Caco-2 (cell line): ENCODE results near the gene ANKS3. TPM values are rescaled to one million over a fixed set of nuclear protein-coding genes. Genes with fewer than 3 reads are reported as not detected.

Source experiments
- BruUV-seq: library from RNA; stranded (reverse); fragments of 400-500 nt; replicated peaks from 2 replicates; lab custom pipeline; 2021; lab: Mats Ljungman, UMichigan
- CTCF ChIA-PET: fragments of 300-600 bp; sonication (Branson Sonifier 250); formaldehyde crosslinking; loops from one replicate; lab custom pipeline; 2022; ENCODE audit warnings: antibody characterized with exemption; lab: Charles Lee
- POLR2A ChIA-PET: fragments of 300-600 bp; sonication (Branson Sonifier 250); formaldehyde crosslinking; loops from one replicate; lab custom pipeline; 2022; ENCODE audit warnings: antibody characterized with exemption; lab: Charles Lee
- DNase-seq, 2 experiments: peaks; one replicate each; pipeline versions ENCODE4 v3.0.0 to v3.0.0-alpha.2; 2020 to 2022
- H3K27me3 ChIP-seq: replicated peaks from 2 replicates; pipeline ENCODE4 v1.6.0; 2011; ENCODE audit warnings: low read length; ENCODE audit not compliant: control insufficient read depth, insufficient read depth
- H3K36me3 ChIP-seq: 2 replicates; pipeline ENCODE4 v1.5.1; 2011; ENCODE audit warnings: low read length; ENCODE audit not compliant: control insufficient read depth, insufficient read depth
- H3K4me1 ChIP-seq: fragments of 250-450 bp; sonication (Bioruptor Pico); 2 replicates; pipeline ENCODE4 v1.5.1; 2020; ENCODE audit warnings: mild to moderate bottlenecking
- H3K4me3 ChIP-seq: 2 replicates; pipeline ENCODE4 v1.5.1; 2011; ENCODE audit warnings: low read depth, mild to moderate bottlenecking, control low read depth, low read length
- H3K9me3 ChIP-seq: fragments of 250-450 bp; sonication (Bioruptor Pico); 2 replicates; pipeline ENCODE4 v1.5.1; 2020; ENCODE audit warnings: mild to moderate bottlenecking, moderate library complexity
- H3K27ac Mint-ChIP-seq: one replicate; pipeline ENCODE4 v1.8.0; 2022; ENCODE audit warnings: mixed read lengths; ENCODE audit not compliant: unreplicated experiment
- H3K27me3 Mint-ChIP-seq: one replicate; pipeline ENCODE4 v1.8.0; 2022; ENCODE audit warnings: mixed read lengths; ENCODE audit not compliant: insufficient read depth, unreplicated experiment
- H3K36me3 Mint-ChIP-seq: one replicate; pipeline ENCODE4 v1.8.0; 2022; ENCODE audit warnings: mild to moderate bottlenecking, mixed read lengths; ENCODE audit not compliant: insufficient read depth, unreplicated experiment
- H3K4me1 Mint-ChIP-seq: one replicate; pipeline ENCODE4 v1.8.0; 2022; ENCODE audit warnings: low read depth, mixed read lengths; ENCODE audit not compliant: unreplicated experiment
- H3K4me3 Mint-ChIP-seq: one replicate; pipeline ENCODE4 v1.8.0; 2022; ENCODE audit warnings: mild to moderate bottlenecking, moderate library complexity, mixed read lengths; ENCODE audit not compliant: unreplicated experiment
- H3K9me3 Mint-ChIP-seq: one replicate; pipeline ENCODE4 v1.8.0; 2022; ENCODE audit warnings: mixed read lengths; ENCODE audit not compliant: unreplicated experiment
- intact Hi-C: fragments of 100-400 bp; cut with micrococcal nuclease; formaldehyde crosslinking; loops from one replicate; pipeline ENCODE4 v1.10.0; 2022; ENCODE audit not compliant: unreplicated experiment
- total RNA-seq: library from RNA; stranded (reverse); gene quantifications from 2 replicates; pipeline ENCODE4 v1.2.3, GENCODE V29; 2022
- TF ChIP-seq, protein P1 (sequence below), 2 experiments: fragments of 200-600 bp in 1 of 2; IDR thresholded peaks; 1 replicate in 1 of 2; 2 replicates in 1 of 2; pipeline versions ENCODE4 v1.5.1 to v1.8.0; 2011 to 2022; ENCODE audit warnings: antibody characterized with exemption in 1 of 2, control low read depth in 1 of 2, inconsistent platforms in 1 of 2, low read depth in 1 of 2, low read length in 1 of 2, mild to moderate bottlenecking in 1 of 2, moderate library complexity in 1 of 2; ENCODE audit not compliant: insufficient read depth in 1 of 2, severe bottlenecking in 1 of 2, unreplicated experiment in 1 of 2

The ANKS3 gene
- total RNA-seq, 1 experiment from 2014 or later, result 28.1 TPM

DNA sequence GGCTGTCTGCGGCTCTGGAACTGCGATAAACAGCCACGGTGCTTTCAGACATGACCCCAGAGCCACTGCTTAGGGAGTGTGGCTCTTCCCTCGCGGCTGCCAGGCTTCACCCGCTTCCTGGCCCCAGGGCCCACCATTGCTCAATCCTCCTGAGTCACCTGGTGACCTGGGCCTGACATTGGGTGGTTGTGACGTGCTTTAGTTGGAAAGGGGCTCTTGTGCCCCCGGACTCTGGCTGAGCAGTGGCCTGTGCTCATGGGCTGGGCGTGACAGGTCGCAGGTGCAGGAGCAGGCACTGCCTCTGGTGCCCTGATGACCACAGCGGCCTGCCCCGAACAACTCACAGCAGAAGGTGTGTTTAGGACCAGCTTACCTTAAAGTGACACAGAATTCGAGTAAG lies 49.3 kb downstream of the ANKS3 start:
- Mint-ChIP-seq H3K4me3 (no peak overlapping the region), H3K27me3 (no peaks in the 10 kb centered on the region), H3K4me1 (no peaks in the 10 kb centered on the region), H3K27ac (no peak overlapping the region), H3K36me3 (peaks cover 19% of the 10 kb centered on the region), H3K9me3 (no peaks in the 10 kb centered on the region)
- TF ChIP-seq, protein P1, sequence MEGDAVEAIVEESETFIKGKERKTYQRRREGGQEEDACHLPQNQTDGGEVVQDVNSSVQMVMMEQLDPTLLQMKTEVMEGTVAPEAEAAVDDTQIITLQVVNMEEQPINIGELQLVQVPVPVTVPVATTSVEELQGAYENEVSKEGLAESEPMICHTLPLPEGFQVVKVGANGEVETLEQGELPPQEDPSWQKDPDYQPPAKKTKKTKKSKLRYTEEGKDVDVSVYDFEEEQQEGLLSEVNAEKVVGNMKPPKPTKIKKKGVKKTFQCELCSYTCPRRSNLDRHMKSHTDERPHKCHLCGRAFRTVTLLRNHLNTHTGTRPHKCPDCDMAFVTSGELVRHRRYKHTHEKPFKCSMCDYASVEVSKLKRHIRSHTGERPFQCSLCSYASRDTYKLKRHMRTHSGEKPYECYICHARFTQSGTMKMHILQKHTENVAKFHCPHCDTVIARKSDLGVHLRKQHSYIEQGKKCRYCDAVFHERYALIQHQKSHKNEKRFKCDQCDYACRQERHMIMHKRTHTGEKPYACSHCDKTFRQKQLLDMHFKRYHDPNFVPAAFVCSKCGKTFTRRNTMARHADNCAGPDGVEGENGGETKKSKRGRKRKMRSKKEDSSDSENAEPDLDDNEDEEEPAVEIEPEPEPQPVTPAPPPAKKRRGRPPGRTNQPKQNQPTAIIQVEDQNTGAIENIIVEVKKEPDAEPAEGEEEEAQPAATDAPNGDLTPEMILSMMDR (IDR thresholded peaks at IDR 0.05; ENCODE audit: insufficient read depth in 1 of 2, low read depth in 1 of 2, low read length in 1 of 2, severe bottlenecking in 1 of 2, unreplicated experiment in 1 of 2), result no peak
- H3K27me3 ChIP-seq, result no peaks in the 10 kb centered on the region
- POLR2A ChIA-PET, result no interaction called here
- H3K4me3 ChIP-seq, result no peak overlapping the region
- H3K9me3 ChIP-seq, result no peaks in the 10 kb centered on the region
- CTCF ChIA-PET, result no interaction called here
- no peak for DNase-seq
- peaks cover 7% of the 10 kb centered on the region for H3K36me3 ChIP-seq
- H3K4me1 ChIP-seq, result no peaks in the 10 kb centered on the region
- no TSS peak for BruUV-seq
- intact Hi-C loops, result no loop called here

GRCh38 chr16:4684058-4684715 lies 49.9 kb downstream of the ANKS3 start:
- Histone ChIP-seq H3K36me3 (peaks cover 7% of the 10 kb centered on the region), H3K27me3 (no peaks in the 10 kb centered on the region), H3K4me3 (no peak overlapping the region), H3K4me1 (no peaks in the 10 kb centered on the region), H3K9me3 (no peaks in the 10 kb centered on the region)
- Mint-ChIP-seq H3K9me3 (no peaks in the 10 kb centered on the region), H3K36me3 (peaks cover 19% of the 10 kb centered on the region), H3K4me3 (no peak overlapping the region), H3K4me1 (no peaks in the 10 kb centered on the region), H3K27ac (no peak overlapping the region), H3K27me3 (no peaks in the 10 kb centered on the region)
- TF ChIP-seq, protein P1 (IDR thresholded peaks at IDR 0.05; ENCODE audit: insufficient read depth in 1 of 2, low read depth in 1 of 2, low read length in 1 of 2, severe bottlenecking in 1 of 2, unreplicated experiment in 1 of 2), result no peak
- POLR2A ChIA-PET, result no interaction called here
- no peak for DNase-seq
- BruUV-seq, result no TSS peak
- CTCF ChIA-PET, result no interaction called here
- intact Hi-C loops, result no loop called here

GRCh38 chr16:4683255-4684057 lies 50.6 kb downstream of the ANKS3 start:
- intact Hi-C loops, result no loop called here
- TF ChIP-seq, protein P1 (IDR thresholded peaks at IDR 0.05; ENCODE audit: insufficient read depth in 1 of 2, low read depth in 1 of 2, low read length in 1 of 2, severe bottlenecking in 1 of 2, unreplicated experiment in 1 of 2), result no peak
- no peaks in the 10 kb centered on the region for H3K27me3 Mint-ChIP-seq
- Histone ChIP-seq H3K27me3 (no peaks in the 10 kb centered on the region), H3K9me3 (no peaks in the 10 kb centered on the region), H3K36me3 (peaks cover 7% of the 10 kb centered on the region), H3K4me1 (no peaks in the 10 kb centered on the region), H3K4me3 (no peak overlapping the region)
- H3K36me3 Mint-ChIP-seq, result peaks cover 19% of the 10 kb centered on the region
- no peak overlapping the region for H3K4me3 Mint-ChIP-seq
- H3K9me3 Mint-ChIP-seq, result no peaks in the 10 kb centered on the region
- no TSS peak for BruUV-seq
- no peaks in the 10 kb centered on the region for H3K4me1 Mint-ChIP-seq
- DNase-seq, result no peak
- H3K27ac Mint-ChIP-seq, result no peak overlapping the region
- POLR2A ChIA-PET, result interaction anchor here (0.5 kb wide), 1 partner anchor 411 kb away, joined by 6 read pairs; the partner anchor contains the start of gene TFAP4
- CTCF ChIA-PET, result interaction anchor here (0.7 kb wide), 1 partner anchor 106 kb away, joined by 4 read pairs; no protein-coding TSS in a partner anchor
